Measurements from ENCODE around the gene PPFIBP1. TPM values are rescaled to one million over a fixed set of nuclear protein-coding genes. Genes with fewer than 3 reads are reported as not detected.

Gene PPFIBP1
- total RNA-seq, 1 donor from 2014 or later = 56.4 TPM

DNA sequence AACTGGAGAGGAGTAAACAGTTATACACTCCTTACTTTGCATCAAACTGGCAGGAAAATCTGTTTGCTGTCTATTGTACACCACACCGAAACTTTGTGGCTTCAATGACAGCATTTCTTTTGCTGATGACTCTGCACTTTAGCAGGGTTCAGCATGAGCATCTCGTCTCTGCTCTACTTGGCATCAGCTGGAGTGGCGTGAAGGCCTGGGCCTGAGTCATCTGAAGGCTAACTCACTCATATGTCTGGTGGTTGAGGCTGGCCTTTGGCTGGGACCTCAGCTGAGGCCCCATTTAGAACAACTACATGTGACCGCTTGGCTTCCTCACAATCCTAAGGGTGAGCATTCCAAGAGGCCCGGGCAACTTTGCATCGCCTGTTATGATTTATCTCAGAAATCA lies 143.5 kb downstream of the PPFIBP1 start:
- Histone ChIP-seq H3K9me3 (no peaks in the 10 kb centered on the region), H3K27me3 (no peaks in the 10 kb centered on the region), H3K36me3 (peaks cover 9 to 31% of the 10 kb centered on the region in 2 donors), H3K27ac (peak overlapping the region; percentile 60 to 92), H3K4me3 (no peak overlapping the region), H3K4me1 (peaks cover 11 to 35% of the 10 kb centered on the region in 2 donors)
- DNase-seq (ENCODE audit: low spot score in 2 of 2) = peak; percentile 86 to 92
- intact Hi-C loops (cut with DNase I) = no loop called here
- TF ChIP-seq, protein P1, sequence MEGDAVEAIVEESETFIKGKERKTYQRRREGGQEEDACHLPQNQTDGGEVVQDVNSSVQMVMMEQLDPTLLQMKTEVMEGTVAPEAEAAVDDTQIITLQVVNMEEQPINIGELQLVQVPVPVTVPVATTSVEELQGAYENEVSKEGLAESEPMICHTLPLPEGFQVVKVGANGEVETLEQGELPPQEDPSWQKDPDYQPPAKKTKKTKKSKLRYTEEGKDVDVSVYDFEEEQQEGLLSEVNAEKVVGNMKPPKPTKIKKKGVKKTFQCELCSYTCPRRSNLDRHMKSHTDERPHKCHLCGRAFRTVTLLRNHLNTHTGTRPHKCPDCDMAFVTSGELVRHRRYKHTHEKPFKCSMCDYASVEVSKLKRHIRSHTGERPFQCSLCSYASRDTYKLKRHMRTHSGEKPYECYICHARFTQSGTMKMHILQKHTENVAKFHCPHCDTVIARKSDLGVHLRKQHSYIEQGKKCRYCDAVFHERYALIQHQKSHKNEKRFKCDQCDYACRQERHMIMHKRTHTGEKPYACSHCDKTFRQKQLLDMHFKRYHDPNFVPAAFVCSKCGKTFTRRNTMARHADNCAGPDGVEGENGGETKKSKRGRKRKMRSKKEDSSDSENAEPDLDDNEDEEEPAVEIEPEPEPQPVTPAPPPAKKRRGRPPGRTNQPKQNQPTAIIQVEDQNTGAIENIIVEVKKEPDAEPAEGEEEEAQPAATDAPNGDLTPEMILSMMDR (IDR thresholded peaks at IDR 0.05) = no peak

DNA sequence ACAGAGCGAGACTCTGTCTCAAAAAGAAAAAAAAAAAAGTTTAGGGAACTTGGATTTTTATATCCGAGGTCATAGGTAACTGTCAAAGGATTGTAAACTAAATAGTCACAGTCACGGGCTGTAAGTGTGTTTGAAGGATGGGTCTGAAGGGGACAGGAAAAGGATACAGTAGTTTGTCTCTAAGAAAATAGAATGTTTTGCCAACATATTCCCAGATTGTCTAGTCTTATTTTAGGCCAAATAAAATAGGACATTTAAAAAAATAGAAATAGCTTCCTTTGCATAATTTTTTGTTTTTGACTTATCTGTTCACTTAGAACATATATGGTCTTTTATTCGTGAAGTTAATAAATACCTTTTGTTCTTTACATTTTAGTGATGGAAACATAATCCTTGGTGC lies 148.0 kb downstream of the PPFIBP1 start:
- intact Hi-C loops (cut with DNase I) = no loop called here
- no peak for DNase-seq (ENCODE audit: low spot score in 2 of 2)
- Histone ChIP-seq H3K27ac (peak overlapping the region; percentile 83 to 92), H3K27me3 (no peaks in the 10 kb centered on the region), H3K36me3 (peaks cover 9 to 19% of the 10 kb centered on the region in 2 donors), H3K4me1 (peaks cover 11 to 38% of the 10 kb centered on the region in 2 donors), H3K4me3 (peak overlapping the region in 1 of 2 donors; percentile 49), H3K9me3 (no peaks in the 10 kb centered on the region)
- TF ChIP-seq, protein P1 (IDR thresholded peaks at IDR 0.05) = no peak

DNA sequence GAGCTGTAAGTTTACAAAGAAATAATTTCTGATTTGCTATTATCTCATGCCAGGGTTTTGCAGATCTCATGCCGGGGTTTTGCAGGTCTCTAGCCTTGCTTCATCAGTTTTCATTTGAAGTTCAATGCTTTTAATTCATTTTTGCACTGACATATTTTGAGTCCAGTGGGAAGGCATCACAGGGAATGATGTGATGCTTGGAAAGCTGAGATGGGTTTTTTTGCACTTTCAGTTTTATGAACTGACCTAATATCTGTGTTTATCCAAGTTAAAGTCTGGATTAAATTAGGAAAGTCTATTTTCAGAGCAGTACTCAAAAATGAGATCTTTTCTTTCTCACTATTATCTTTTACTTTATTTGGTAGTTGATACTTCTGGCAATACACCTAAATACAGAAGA lies 148.6 kb downstream of the PPFIBP1 start:
- Histone ChIP-seq H3K27me3 (no peaks in the 10 kb centered on the region), H3K27ac (peak overlapping the region; percentile 83 to 92), H3K4me3 (peak overlapping the region; percentile 10 to 49), H3K4me1 (peaks cover 11 to 34% of the 10 kb centered on the region in 2 donors), H3K9me3 (no peaks in the 10 kb centered on the region), H3K36me3 (peaks cover 9 to 22% of the 10 kb centered on the region in 2 donors)
- intact Hi-C loops (cut with DNase I) = no loop called here
- no peak for DNase-seq (ENCODE audit: low spot score in 2 of 2)
- TF ChIP-seq, protein P1 (IDR thresholded peaks at IDR 0.05) = no peak

DNA sequence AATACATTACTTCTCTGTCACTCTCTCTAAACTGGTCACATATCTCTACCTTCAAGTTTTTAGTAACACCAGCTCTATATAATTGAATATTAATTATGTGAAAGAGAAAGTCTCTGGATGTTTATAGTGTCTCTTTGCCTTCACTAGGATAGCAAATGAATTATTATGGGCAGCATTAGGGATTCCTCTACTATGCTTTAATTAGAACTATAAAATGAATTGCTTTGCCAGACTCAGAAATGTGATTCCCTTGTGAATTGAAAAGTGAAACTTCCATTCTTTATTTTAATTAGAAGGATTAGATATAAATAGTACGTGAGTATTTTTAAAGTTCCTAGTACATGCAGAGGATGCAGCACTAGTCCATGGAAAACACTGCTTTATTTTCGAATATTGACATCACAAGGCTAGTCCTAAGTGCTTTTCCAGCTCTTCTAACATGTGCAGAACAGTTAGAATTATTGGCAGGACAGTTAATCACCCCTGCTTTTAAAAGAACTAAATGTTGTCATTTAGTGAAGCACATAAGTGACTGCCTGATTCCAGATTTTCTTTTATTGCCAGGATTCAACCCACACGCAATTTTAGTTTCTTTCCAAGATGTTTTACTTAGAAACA lies 149.2 kb downstream of the PPFIBP1 start:
- Histone ChIP-seq H3K4me1 (peaks cover 5 to 30% of the 10 kb centered on the region in 2 donors), H3K27me3 (no peaks in the 10 kb centered on the region), H3K27ac (peak overlapping the region; percentile 83 to 92), H3K36me3 (peaks cover 9 to 24% of the 10 kb centered on the region in 2 donors), H3K9me3 (no peaks in the 10 kb centered on the region), H3K4me3 (peak overlapping the region in 1 of 2 donors; percentile 49)
- TF ChIP-seq, protein P1 (IDR thresholded peaks at IDR 0.05) = no peak
- intact Hi-C loops (cut with DNase I) = no loop called here
- DNase-seq (ENCODE audit: low spot score in 2 of 2) = no peak

DNA sequence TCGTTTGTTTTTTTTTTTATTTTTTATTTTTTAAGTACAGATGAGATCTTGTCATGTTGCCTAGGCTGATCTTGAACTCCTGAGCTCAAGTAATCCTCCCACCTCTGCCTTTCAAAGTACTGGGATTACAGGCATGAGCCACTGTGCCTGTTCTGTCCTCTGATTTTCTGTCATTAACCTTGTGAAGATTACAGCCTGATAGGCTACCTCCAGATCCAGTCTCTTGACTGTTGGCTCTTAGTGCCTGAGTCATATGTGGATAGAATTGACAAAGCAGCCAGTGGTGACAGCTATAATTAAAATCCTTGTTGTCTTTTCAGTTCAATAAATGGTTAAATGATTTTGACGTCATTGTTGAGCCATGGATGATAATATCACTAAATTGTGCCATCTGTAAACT lies 151.0 kb downstream of the PPFIBP1 start:
- Histone ChIP-seq H3K4me1 (peaks cover 0 to 22% of the 10 kb centered on the region in 2 donors), H3K27me3 (no peaks in the 10 kb centered on the region), H3K36me3 (peaks cover 21 to 31% of the 10 kb centered on the region in 2 donors), H3K27ac (peak overlapping the region; percentile 83 to 92), H3K9me3 (no peaks in the 10 kb centered on the region), H3K4me3 (no peak overlapping the region)
- intact Hi-C loops (cut with DNase I) = no loop called here
- TF ChIP-seq, protein P1 (IDR thresholded peaks at IDR 0.05) = no peak
- DNase-seq (ENCODE audit: low spot score in 2 of 2) = no peak
